GM10266 (cell line): Measurements from ENCODE around the gene OBP2A.

ENCODE experiments used
- DNase-seq: peaks from one replicate; pipeline ENCODE4 v3.0.0; 2012; ENCODE audit errors: extremely low spot score
- TF ChIP-seq, protein P1 (sequence below): IDR thresholded peaks from 2 replicates; pipeline ENCODE4 v1.5.1; 2012; ENCODE audit warnings: mild to moderate bottlenecking, low read depth; ENCODE audit not compliant: control insufficient read depth, insufficient read depth; ENCODE audit errors: missing control alignments

OBP2A gene

DNA sequence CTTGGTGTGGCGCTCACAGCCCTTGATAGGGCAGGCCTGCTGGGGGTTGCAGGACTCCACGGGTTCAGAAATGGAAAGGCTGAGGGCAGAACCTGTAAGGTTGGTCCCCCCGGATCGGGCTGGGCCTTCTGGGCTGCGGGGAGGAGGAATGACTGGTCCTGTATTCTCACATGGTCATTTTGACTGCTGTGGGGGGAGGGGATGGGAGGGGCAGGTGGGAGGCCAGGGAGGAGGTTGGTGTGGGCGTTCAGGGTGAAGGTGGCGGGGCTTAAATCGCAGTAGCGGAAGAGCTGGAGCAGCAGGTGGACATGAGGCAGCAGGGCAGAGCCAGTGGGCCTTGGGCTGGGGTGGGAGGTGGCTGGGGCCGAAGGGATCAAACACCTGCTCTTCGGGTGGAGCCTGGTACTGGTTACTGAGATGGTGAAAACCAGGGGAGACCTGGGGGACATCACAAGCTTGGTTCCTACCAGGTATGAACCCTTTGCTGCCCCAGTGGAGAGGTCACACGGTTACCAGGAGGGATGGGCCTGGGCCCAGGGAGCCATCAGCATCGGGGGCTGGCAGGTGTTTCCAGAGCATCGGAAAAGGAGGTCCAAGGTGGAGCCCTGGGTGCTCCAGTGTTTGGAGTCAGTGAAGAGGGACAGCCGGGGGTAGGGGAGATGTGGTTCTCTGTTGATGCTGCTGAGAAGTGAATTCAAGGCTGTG, 43.6 kb upstream of the OBP2A start:
- TF ChIP-seq, protein P1, sequence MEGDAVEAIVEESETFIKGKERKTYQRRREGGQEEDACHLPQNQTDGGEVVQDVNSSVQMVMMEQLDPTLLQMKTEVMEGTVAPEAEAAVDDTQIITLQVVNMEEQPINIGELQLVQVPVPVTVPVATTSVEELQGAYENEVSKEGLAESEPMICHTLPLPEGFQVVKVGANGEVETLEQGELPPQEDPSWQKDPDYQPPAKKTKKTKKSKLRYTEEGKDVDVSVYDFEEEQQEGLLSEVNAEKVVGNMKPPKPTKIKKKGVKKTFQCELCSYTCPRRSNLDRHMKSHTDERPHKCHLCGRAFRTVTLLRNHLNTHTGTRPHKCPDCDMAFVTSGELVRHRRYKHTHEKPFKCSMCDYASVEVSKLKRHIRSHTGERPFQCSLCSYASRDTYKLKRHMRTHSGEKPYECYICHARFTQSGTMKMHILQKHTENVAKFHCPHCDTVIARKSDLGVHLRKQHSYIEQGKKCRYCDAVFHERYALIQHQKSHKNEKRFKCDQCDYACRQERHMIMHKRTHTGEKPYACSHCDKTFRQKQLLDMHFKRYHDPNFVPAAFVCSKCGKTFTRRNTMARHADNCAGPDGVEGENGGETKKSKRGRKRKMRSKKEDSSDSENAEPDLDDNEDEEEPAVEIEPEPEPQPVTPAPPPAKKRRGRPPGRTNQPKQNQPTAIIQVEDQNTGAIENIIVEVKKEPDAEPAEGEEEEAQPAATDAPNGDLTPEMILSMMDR = no peak

DNA sequence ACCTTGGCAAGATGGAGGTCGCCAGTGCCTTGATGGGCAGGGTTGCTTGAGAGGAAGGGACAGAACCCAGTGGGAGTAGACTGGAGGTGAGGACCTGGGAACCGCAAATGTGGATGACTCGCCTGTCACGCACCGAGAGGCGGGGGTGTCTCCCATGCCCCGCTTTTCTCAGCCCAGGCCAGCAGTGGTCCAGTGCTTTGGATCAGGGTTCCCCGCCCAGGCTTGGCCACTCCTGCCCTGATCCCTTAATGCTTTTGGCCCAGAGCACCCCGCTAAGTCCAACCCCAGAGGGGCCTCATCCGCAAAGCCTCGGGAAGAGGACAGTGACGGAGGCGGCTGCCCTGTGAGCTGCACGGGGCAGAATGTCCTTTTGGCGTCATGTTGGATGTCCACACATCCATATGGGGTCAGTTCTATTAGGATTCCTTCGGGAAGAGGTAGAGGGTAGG, 43.0 kb upstream of the OBP2A start:
- no peak for DNase-seq
- TF ChIP-seq, protein P1 = no peak

More for the DNA sequence above, 43.6 kb upstream of the OBP2A start:
- DNase-seq = no peak

DNA sequence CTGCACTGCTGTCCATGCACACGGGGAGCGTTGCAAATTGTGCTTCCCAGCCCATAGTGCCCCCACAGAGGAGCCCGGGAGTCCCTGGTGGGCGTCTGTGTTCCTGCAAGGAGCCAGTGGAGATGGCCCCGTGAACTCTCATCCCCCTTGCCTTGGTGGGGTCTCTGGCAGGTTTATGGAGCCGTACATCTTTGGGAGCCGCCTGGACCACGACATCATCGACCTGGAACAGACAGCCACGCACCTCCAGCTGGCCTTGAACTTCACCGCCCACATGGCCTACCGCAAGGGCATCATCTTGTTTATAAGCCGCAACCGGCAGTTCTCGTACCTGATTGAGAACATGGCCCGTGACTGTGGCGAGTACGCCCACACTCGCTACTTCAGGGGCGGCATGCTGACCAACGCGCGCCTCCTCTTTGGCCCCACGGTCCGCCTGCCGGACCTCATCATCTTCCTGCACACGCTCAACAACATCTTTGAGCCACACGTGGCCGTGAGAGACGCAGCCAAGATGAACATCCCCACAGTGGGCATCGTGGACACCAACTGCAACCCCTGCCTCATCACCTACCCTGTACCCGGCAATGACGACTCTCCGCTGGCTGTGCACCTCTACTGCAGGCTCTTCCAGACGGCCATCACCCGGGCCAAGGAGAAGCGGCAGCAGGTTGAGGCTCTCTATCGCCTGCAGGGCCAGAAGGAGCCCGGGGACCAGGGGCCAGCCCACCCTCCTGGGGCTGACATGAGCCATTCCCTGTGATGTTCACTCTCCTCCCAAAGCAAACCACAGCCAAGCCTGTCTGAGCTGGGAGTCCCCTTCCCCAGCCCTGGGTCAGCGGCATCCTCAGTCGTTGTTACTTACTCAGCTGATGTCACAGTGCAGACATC, 42.3 kb upstream of the OBP2A start:
- DNase-seq = no peak
- TF ChIP-seq, protein P1 = no peak

DNA sequence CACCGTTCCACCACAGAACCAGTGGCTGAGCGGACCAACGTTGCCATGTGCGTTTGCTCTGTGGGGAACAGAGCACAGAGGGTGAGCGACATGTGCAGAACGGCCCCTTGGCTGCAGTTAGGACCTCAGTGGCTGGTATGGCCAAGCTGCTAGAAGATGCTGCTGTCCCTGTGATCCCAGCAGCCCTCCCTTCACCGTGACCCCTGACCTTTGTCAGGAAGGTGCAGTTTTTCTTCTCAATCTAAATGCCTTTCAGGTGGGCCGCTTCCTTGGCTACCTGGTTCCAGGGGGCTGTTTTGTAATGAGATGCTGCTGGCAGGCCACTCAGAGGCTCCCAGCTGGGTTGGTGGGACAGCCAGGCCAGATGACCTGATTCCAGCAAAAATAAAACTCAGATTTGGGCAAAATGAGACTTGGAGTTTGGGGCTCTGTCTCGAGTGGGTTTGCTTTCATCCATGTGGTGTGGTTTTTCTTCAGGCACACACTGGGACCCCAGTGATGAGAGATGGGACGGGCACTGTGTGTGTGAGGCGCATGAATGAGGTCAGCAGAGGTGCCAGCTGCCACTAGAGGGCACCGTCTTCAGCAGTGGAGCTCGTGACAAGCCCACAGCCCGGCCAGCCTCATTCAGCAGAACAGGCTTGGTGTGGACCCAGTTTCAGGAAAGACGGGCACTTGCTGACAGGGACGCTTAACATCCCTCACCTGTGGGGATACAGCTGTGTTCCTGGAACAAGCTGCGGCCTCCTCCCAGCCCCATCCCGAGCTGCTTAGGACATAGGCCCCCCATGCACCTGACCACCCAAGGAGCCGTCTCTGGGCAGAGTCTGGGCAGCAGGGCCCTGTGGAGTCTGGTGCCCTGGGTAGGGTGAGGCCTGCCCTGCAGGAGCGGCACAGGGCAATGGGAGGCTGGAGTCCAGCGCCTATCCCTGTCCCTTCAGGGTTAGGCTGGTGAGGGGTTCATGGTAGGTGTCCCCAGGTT, 41.4 kb upstream of the OBP2A start:
- TF ChIP-seq, protein P1 = peak; percentile 88
- peak; percentile 73 for DNase-seq

DNA sequence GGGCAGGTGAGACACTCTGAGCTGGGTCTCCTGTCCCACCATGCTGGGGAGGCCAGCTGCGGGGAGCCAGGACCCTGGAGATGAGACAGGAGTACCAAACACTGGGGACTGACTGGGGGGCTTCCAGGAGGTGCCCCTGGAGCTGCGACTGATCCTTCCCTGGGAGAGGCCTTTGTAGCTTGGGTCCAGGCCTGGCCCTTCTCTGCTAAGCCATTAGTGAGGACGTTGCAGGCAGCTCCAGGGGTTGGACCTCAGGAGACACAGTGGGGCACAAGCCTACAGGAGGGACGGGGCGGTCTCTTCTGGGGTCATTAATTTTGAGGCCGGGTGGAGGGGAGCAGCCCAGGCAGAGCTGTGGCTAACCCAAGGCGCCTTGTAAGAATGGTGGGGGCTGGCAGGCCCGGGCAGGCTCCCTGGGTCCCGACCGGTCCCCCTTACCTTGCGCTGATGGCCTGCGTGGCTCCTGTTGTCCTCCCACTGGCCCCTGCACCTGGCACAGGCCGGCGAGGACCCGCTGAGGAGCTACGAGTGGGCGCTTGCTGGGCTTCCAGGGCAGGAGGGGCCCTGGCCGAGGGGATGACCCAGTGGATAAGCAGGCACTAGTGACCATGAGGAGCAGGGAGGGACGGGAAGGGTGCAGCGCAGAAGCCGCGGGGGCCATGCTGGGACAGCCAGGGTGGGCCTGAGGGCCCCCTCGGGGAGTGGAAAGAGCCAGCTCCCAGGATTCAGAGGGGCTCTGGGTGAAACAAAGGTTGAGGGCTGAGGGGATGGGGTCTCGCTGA, 40.3 kb upstream of the OBP2A start:
- no peak for DNase-seq
- TF ChIP-seq, protein P1 = no peak

DNA sequence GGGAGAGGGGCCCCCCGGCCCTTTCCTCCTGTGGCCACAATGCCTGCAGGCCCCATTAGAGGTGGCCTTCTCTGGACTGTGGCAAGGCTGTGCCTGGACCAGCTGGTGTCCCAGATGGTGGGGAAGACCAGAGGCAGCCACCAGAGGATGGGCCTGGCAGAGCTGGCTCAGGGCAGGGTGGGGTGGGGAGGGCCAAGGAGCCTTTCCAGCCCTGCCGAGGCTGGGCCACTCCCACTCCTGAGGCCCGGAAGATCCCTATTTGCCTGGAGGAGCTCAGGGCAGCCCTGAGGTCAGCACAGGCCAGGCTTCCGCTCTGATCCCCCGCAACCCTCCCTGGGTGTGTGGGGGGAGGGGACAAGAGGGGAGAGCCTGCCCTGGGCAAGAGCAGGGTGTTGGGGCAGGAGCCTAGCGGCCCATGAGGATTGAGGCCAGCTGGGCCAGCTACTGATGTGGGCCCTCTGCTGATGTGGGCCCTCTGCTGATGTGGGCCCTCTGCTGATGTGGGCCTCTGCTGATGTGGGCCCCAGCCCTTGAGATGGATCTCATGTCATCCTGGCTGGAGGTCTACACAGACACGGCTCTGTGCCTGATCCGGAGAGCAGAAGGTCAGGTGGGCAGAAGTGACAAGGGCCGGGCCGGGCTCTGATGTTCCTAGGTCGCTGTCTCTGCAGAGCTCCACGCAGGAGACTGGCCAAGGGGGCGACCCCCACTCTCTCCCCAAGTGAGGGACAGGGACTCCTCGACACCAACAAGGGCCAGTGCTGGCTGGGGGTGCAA, 39.4 kb upstream of the OBP2A start:
- DNase-seq = no peak
- TF ChIP-seq, protein P1 = no peak
